Measurements from ENCODE around the gene CCND1.

- TF ChIP-seq POLR2A (IDR thresholded peaks at IDR 0.05) (no peak), CTCF (IDR thresholded peaks at IDR 0.05) (no peak), EP300 (IDR thresholded peaks at IDR 0.05) (no peak)
Measured at GRCh38 chr11:69696749-69697468, 56.0 kb downstream of the CCND1 start.
